D721Med (cell line): ENCODE results near the gene ZDHHC17.

ENCODE experiments used
- DNase-seq: peaks from one replicate; pipeline ENCODE4 v3.0.0; 2011; ENCODE audit warnings: low spot score; ENCODE audit not compliant: insufficient read length
- FAIRE-seq: peaks from 2 replicates; lab custom pipeline; 2011; peaks lifted over from hg19 to GRCh38; lab: Jason Lieb, UNC
- CTCF ChIP-seq: IDR thresholded peaks from 2 replicates; pipeline ENCODE4 v1.5.1; 2012; ENCODE audit warnings: mild to moderate bottlenecking, control low read depth; ENCODE audit not compliant: insufficient read depth; ENCODE audit errors: missing control alignments

The ZDHHC17 gene

GRCh38 chr12:76784600-76785051, 20.7 kb downstream of the ZDHHC17 start:
- DNase-seq = no peak
- TF ChIP-seq CTCF = no peak

GRCh38 chr12:76785407-76785806, 21.5 kb downstream of the ZDHHC17 start:
- FAIRE-seq = no peak
- no peak for TF ChIP-seq CTCF

More at GRCh38 chr12:76784600-76785051, 20.7 kb downstream of the ZDHHC17 start:
- FAIRE-seq = no peak

GRCh38 chr12:76786986-76787385, 23.1 kb downstream of the ZDHHC17 start:
- no peak for FAIRE-seq
- TF ChIP-seq CTCF = no peak

More at GRCh38 chr12:76785407-76785806, 21.5 kb downstream of the ZDHHC17 start:
- no peak for DNase-seq

GRCh38 chr12:76787689-76788088, 23.8 kb downstream of the ZDHHC17 start:
- no peak for DNase-seq
- no peak for TF ChIP-seq CTCF
- FAIRE-seq = no peak

More at GRCh38 chr12:76786986-76787385, 23.1 kb downstream of the ZDHHC17 start:
- DNase-seq = no peak

- no peak for TF ChIP-seq CTCF
- FAIRE-seq (no peak), DNase-seq (no peak)
Observed at GRCh38 chr12:76789335-76790050, 25.6 kb downstream of the ZDHHC17 start.

- FAIRE-seq = peak; percentile 80
- DNase-seq = no peak
- TF ChIP-seq CTCF = peak; percentile 55
Observed at GRCh38 chr12:76790564-76791552, 26.9 kb downstream of the ZDHHC17 start.
